GM19395 (cell line): ENCODE data around the gene FOXK1.
"Not testable (repeated sequence)": the region's sequence is repeated elsewhere in the genome, so short reads cannot be mapped to it uniquely, and the experiment has no call there.

Source experiments
- ATAC-seq: cut with Tn5 transposase; IDR thresholded peaks from one replicate; pipeline ENCODE4 v1.9.1; 2021; ENCODE audit warnings: mild to moderate bottlenecking, moderate library complexity; ENCODE audit not compliant: unreplicated experiment

Gene FOXK1

DNA sequence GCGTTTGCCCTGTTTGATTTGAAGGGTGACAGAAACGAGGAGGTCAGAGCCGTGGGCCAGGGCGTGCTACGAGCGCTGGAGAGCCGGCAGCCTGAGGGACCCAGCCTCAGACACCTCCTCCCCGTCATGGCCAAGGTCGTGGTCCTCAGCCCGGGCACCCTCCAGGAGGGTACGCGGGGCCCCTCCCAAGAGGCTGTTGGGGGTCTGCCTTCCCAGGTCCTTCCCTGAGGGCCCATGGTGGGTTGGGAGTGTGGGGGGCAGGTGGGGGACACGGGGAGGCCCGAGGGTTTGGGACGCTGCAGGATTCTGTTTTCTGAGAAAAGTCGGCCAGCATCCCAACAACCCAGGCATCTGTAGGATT is 101.2 kb downstream of the FOXK1 start:
- ATAC-seq, result no peak

DNA sequence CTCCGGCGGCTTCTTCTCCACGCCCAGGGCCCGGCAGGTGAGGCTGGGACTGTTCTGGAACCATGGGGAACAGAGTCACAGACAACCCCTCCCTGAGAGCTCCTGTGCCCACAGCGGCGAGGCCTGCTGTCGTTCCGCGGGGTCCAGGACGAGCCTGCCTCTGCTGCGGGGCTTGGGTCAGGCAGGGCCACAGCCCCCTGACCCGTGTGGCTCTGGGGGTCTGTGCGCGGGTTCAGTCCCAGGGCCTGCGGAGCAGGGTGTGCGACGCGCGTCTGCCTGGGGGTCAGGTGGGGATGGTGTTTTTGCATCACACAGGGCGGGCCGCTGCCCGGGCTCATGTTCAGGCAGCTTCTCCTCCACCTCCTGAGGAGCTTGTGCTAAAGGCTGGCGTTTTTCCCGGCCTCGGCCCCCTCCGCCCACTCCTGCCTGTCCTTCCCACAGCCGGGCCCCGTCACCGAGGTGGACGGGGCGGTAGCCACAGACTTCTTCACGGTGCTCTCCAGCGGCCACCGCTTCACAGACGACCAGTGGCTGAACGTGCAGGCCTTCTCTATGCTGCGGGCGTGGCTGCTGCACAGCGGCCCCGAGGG is 101.8 kb downstream of the FOXK1 start:
- ATAC-seq, result no peak

DNA sequence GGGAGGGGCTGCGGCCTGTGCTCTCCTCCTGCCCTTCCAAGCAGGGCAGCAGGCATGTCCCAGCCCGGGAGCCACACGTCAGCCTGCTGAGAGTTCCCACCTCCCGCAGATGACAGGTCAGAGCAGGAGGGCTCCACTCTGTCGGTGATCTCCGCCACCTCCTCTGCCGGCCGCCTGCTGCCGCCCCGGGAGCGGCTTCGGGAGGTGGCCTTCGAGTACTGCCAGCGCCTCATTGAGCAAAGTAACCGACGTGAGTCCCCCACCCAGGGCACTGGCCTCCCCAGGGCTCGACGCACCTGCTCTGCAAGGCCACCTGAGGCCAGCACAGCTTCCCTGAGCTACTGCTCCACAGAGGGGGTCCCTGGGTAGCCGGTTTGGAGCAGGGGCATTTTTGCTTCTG is 102.7 kb downstream of the FOXK1 start:
- ATAC-seq, result no peak

- no peak for ATAC-seq
Observed at GRCh38 chr7:4785371-4785770, 103.3 kb downstream of the FOXK1 start.

GRCh38 chr7:4786015-4786414 is 103.9 kb downstream of the FOXK1 start:
- no peak for ATAC-seq

DNA sequence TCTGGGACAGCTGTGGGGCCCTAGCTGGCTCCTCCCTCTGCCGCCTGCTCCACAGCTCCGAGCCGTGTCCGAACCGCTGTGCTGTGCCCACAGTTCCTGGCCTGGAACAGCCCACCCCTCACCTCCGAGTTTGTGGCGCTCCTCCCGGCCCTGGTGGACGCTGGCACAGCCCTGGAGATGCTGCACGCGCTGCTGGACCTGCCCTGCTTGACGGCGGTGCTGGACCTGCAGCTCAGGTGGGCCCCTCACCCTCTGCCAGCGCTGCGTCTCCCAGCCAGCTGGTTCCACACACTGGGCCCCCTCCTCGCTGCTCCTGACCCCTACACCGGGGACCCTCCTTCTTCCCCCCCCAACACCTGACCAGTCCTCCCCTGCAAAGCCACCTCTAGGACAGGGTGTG is 105.4 kb downstream of the FOXK1 start:
- ATAC-seq, result no peak

DNA sequence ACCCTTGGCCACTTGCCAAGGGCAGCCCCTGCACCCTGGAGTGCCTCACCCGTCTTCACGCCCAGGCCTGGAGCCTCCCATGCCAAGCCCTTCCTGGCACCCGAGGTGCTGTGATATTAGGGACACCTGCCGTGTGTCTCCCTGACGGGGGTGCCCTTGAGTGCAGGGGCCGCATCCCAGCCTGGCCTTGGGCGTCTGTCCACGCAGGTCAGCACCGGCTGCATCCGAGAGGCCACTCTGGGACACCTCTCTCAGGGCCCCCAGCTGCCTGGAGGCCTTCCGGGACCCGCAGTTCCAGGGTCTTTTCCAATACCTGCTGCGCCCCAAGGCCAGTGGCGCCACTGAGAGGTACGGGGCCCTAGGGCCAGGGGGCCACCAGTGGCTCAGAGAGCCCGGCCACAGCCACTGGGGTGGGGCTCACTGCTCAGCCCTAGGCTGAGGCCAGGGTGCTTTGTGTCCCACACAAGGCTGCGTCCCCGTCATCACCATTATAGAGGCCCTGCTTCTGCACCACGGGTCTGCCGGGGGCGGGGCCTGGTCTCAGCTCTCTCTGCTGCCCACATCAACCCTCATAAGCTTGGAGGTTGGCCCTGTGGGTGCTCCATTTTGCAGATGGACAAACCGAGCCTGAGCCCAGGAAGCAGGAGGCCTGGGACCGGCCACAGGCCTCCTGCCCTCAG is 106.0 kb downstream of the FOXK1 start:
- ATAC-seq, result no peak

GRCh38 chr7:4788627-4789189 is 106.6 kb downstream of the FOXK1 start:
- no peak for ATAC-seq

DNA sequence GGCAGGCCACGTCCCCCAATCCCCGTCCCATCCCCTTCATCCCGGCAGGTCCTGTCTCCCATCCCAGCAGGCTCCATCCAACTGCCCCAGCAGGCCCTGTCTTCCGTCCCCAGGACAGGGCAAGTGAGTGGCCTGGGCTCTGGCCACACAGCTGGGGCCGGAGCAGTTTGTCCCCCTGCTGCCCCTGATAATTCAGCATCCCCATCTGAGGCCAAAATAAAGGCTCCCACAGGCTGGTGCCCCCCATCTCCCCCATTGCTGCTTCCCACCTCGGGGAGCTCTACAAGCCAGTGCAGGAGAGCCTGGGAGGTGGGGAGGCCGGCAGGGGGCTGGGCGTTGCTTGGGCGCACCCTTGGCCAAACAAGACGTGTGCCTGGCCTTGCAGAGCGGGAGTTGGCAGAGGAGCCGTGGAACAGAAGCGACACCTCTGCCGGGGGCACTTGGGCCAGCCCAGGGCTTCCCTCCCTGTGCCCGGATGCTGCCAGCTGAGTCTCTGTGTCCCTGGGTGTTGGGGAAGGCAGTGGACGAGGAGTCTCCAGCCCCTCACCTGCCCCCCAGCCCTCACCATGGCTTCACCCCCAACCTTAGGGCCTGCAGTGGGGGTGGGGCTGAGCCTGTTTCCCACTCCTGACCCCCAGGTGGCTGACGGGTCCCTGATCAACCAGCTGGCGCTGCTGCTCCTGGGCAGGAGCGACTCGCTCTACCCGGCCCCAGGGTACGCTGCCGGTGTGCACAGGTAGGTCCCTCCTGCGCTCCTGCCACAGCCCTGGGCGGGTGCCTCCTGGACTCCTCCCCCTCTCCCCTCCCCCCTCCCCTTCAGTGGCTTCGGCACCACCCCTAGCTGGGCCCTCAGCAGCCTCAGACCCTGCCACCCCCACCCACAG is 107.3 kb downstream of the FOXK1 start:
- ATAC-seq, result no peak

DNA sequence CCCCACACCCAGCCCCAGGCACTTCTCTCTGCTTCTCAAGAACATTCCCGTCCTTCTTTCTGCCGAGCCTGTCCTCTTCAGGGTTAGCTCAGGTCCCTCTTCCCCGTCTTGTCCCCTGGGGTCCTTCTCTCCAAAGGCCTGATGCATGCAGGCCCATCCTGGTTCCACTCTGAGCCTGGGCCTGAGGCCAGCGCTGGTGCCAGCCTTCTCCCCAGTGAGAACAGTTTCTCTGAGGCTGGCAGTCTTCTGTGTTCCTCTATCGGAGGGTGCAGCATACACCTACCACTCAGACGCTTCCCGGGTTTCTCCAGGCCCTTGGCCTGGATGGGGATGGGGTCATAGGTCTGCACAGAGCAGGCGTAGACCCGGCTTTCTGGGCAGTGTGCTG is 108.0 kb downstream of the FOXK1 start:
- ATAC-seq, result no peak

DNA sequence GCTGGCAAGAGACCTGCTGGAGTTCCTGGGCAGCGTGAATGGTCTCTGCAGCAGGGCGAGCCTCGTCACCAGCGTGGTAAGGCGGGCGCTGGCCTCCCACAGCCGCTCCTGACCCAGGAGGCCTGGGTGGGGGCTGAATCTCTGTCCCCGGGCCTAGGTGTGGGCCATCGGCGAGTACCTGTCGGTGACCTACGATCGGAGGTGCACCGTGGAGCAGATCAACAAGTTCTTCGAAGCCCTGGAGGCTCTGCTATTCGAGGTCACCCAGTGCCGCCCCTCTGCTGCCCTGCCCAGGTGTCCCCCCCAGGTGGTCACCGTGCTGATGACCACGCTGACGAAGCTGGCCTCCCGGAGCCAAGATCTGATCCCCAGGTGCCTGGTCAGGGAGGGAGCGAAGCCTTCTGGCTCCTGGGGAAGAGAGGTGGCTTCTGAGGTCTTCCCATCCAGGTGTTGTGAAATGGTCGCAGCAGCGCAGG is 108.5 kb downstream of the FOXK1 start:
- ATAC-seq, result no peak

- ATAC-seq, result no peak
Observed at GRCh38 chr7:4791101-4791737, 109.1 kb downstream of the FOXK1 start.

GRCh38 chr7:4791738-4792536 is 109.8 kb downstream of the FOXK1 start:
- ATAC-seq, result peak; percentile 50

GRCh38 chr7:4792537-4793126 is 110.5 kb downstream of the FOXK1 start:
- peak; percentile 31 for ATAC-seq

DNA sequence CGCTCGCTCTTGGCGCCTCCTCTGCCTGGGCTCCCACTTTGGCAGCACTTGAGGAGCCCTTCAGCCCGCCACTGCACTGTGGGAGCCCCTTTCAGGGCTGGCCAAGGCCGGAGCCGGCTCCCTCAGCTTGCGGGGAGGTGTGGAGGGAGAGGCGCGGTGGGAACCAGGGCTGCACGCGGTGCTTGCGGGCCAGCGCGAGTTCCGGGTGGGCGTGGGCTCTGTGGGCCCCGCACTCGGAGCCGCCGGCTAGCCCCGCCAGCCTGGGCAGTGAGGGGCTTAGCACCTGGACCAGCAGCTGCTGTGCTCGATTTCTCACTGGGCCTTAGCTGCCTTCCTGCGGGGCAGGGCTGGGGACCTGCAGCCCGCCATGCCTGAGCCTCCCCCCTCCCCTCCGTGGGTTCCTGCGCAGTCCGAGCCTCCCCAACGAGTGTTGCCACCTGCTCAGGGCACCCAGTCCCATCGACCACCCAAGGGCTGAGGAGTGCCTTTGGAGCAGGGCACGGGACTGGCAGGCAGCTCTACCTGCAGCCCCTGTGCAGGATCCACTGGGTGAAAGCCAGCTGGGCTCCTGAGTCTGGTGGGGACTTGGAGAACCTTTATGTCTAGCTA is 111.4 kb downstream of the FOXK1 start:
- ATAC-seq, result not testable (repeated sequence)

- ATAC-seq, result not testable (repeated sequence)
Observed at GRCh38 chr7:4794171-4794570, 112.1 kb downstream of the FOXK1 start.

GRCh38 chr7:4794591-4795350 is 112.7 kb downstream of the FOXK1 start:
- no peak for ATAC-seq

DNA sequence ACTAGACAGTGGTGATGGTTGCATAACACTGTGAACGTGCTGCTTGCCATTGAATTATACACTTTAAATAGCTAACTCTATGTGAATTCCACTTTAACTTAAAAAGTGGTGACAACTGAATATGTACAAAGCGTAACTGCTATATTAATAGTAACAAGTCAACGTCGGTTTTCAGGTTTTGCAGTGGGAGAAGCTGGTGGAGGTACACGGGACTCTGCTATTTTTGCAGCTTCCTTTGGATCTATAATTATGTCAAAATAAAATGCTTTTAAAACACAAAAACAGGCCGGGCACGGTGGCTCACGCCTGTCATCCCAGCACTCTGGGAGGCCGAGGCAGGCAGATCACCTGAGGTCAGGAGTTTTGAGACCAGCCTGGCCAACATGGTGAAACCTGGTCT is 114.4 kb downstream of the FOXK1 start:
- ATAC-seq, result no peak
